Activated CD8-positive, alpha-beta memory T cell treated with anti-CD3 and anti-CD28 coated beads for 1 hour (primary cell): Measurements from ENCODE around the gene METTL21C.

Experiments
- DNase-seq, 2 donors: peaks; one replicate each; pipeline ENCODE4 v3.0.0-alpha.2; 2020; ENCODE audit warnings: low read depth in 1 of 2; ENCODE audit errors: extremely low read depth in 1 of 2

METTL21C gene

GRCh38 chr13:102667911-102668310 lies 26.9 kb downstream of the METTL21C start:
- no peak for DNase-seq

GRCh38 chr13:102667023-102667422 lies 27.8 kb downstream of the METTL21C start:
- DNase-seq = no peak

- no peak for DNase-seq
Measured at GRCh38 chr13:102659168-102659713, 35.6 kb downstream of the METTL21C start.

GRCh38 chr13:102658660-102659059 lies 36.2 kb downstream of the METTL21C start:
- no peak for DNase-seq

- no peak for DNase-seq
Measured at GRCh38 chr13:102657630-102658029, 37.2 kb downstream of the METTL21C start.

- DNase-seq = no peak
Measured at GRCh38 chr13:102654756-102655155, 40.1 kb downstream of the METTL21C start.

GRCh38 chr13:102651892-102652291 lies 43.0 kb downstream of the METTL21C start:
- no peak for DNase-seq

GRCh38 chr13:102651392-102651791 lies 43.5 kb downstream of the METTL21C start:
- no peak for DNase-seq

- no peak for DNase-seq
Measured at GRCh38 chr13:102650444-102650843, 44.4 kb downstream of the METTL21C start.

GRCh38 chr13:102648046-102648445 lies 46.8 kb downstream of the METTL21C start:
- DNase-seq = no peak

GRCh38 chr13:102645701-102646100 lies 49.1 kb downstream of the METTL21C start:
- no peak for DNase-seq

- DNase-seq = no peak
Measured at GRCh38 chr13:102643656-102644055, 51.2 kb downstream of the METTL21C start.

GRCh38 chr13:102642475-102642874 lies 52.4 kb downstream of the METTL21C start:
- no peak for DNase-seq

- DNase-seq = no peak
Measured at GRCh38 chr13:102642029-102642428, 52.8 kb downstream of the METTL21C start.

GRCh38 chr13:102638741-102639140 lies 56.1 kb downstream of the METTL21C start:
- no peak for DNase-seq
